ENCODE results near the gene S100A13.

The S100A13 gene

GRCh38 chr1:153624965-153625611, 2.2 kb downstream of the S100A13 start:
- no peak for DNase-seq

GRCh38 chr1:153623101-153623500, 4.2 kb downstream of the S100A13 start:
- no peak for DNase-seq

- DNase-seq: no peak
Observed at GRCh38 chr1:153619171-153619570, 8.1 kb downstream of the S100A13 start.

GRCh38 chr1:153617663-153618062, 9.6 kb downstream of the S100A13 start:
- peak; percentile 64 for DNase-seq

- DNase-seq: no peak
Observed at GRCh38 chr1:153616917-153617311, 10.4 kb downstream of the S100A13 start.

- DNase-seq: no peak
Observed at GRCh38 chr1:153616144-153616916, 11.0 kb downstream of the S100A13 start, which contains the start of gene S100A14. Gene S100A14 (minus strand): TSS chr1:153616325. CDS start chr1:153615858, 467 bp downstream.

GRCh38 chr1:153615406-153615805, 11.9 kb downstream of the S100A13 start:
- DNase-seq: no peak

- no peak for DNase-seq
Observed at GRCh38 chr1:153614906-153615305, 12.4 kb downstream of the S100A13 start.

- DNase-seq: no peak
Observed at GRCh38 chr1:153614189-153614900, 13.0 kb downstream of the S100A13 start.

- no peak for DNase-seq
Observed at GRCh38 chr1:153613406-153613805, 13.9 kb downstream of the S100A13 start.

GRCh38 chr1:153612755-153613331, 14.5 kb downstream of the S100A13 start, which contains the start of gene S100A16:
Gene S100A16 (minus strand): TSS chr1:153613137. CDS start chr1:153608151, 4,986 bp downstream.
- DNase-seq: no peak

GRCh38 chr1:153612111-153612754, 15.1 kb downstream of the S100A13 start:
- DNase-seq: no peak

- DNase-seq: no peak
Observed at GRCh38 chr1:153611356-153611755, 15.9 kb downstream of the S100A13 start.

GRCh38 chr1:153610811-153611301, 16.4 kb downstream of the S100A13 start:
- DNase-seq: no peak

- no peak for DNase-seq
Observed at GRCh38 chr1:153610334-153610733, 17.0 kb downstream of the S100A13 start.

- DNase-seq: no peak
Observed at GRCh38 chr1:153609585-153609907, 17.8 kb downstream of the S100A13 start.

- DNase-seq: no peak
Observed at GRCh38 chr1:153608742-153609584, 18.3 kb downstream of the S100A13 start.

- DNase-seq: no peak
Observed at GRCh38 chr1:153608089-153608682, 19.1 kb downstream of the S100A13 start.

GRCh38 chr1:153607381-153607780, 19.9 kb downstream of the S100A13 start:
- DNase-seq: no peak

GRCh38 chr1:153606194-153606593, 21.1 kb downstream of the S100A13 start:
- no peak for DNase-seq

GRCh38 chr1:153602749-153603148, 24.6 kb downstream of the S100A13 start:
- no peak for DNase-seq

Data from CD4-positive, alpha-beta T cell treated with Interleukin-17A for 1 hour (primary cell).